Effector CD4-positive, alpha-beta T cell (primary cell): ENCODE measurements around the gene CSNK1D.

Experiments used
- DNase-seq: peaks from one replicate; pipeline ENCODE4 v3.0.0-alpha.2; 2020

CSNK1D gene

GRCh38 chr17:82249896-82250581 is 23.5 kb downstream of the CSNK1D start:
- DNase-seq = no peak

GRCh38 chr17:82248815-82249674 is 24.5 kb downstream of the CSNK1D start:
- DNase-seq = no peak

GRCh38 chr17:82247856-82248671 is 25.4 kb downstream of the CSNK1D start:
- no peak for DNase-seq

GRCh38 chr17:82247182-82247823 is 26.2 kb downstream of the CSNK1D start:
- no peak for DNase-seq

- no peak for DNase-seq
Measured at GRCh38 chr17:82246365-82247181, 26.9 kb downstream of the CSNK1D start.

- DNase-seq = no peak
Measured at GRCh38 chr17:82246040-82246364, 27.5 kb downstream of the CSNK1D start.

- DNase-seq = no peak
Measured at GRCh38 chr17:82245134-82246039, 28.1 kb downstream of the CSNK1D start.

GRCh38 chr17:82244413-82245133 is 28.9 kb downstream of the CSNK1D start:
- no peak for DNase-seq

- no peak for DNase-seq
Measured at GRCh38 chr17:82243648-82244412, 29.7 kb downstream of the CSNK1D start.

GRCh38 chr17:82242977-82243647 is 30.4 kb downstream of the CSNK1D start:
- no peak for DNase-seq

GRCh38 chr17:82242698-82242976 is 30.9 kb downstream of the CSNK1D start:
- DNase-seq = no peak

- DNase-seq = no peak
Measured at GRCh38 chr17:82241926-82242697, 31.4 kb downstream of the CSNK1D start.

GRCh38 chr17:82241183-82241925 is 32.1 kb downstream of the CSNK1D start:
- DNase-seq = no peak

- DNase-seq = no peak
Measured at GRCh38 chr17:82240506-82241182, 32.9 kb downstream of the CSNK1D start.

- no peak for DNase-seq
Measured at GRCh38 chr17:82239926-82240505, 33.5 kb downstream of the CSNK1D start.

- DNase-seq = no peak
Measured at GRCh38 chr17:82239401-82239925, 34.0 kb downstream of the CSNK1D start.
